HG03354 (cell line): ENCODE data around the gene FN1.

Experiments used
- ATAC-seq: cut with Tn5 transposase; IDR thresholded peaks from one replicate; pipeline ENCODE4 v1.9.1; 2021; ENCODE audit warnings: mild to moderate bottlenecking; ENCODE audit not compliant: unreplicated experiment, poor library complexity, severe bottlenecking

The FN1 gene

GRCh38 chr2:215358891-215359575 lies 76.8 kb downstream of the FN1 start:
- no peak for ATAC-seq

- no peak for ATAC-seq
These were observed 77.5 kb downstream of the FN1 start for GRCh38 chr2:215358312-215358845.

GRCh38 chr2:215357660-215358059 lies 78.2 kb downstream of the FN1 start:
- ATAC-seq: no peak

GRCh38 chr2:215356948-215357461 lies 78.9 kb downstream of the FN1 start:
- no peak for ATAC-seq

- ATAC-seq: no peak
These were observed 79.4 kb downstream of the FN1 start for GRCh38 chr2:215356334-215356947.

GRCh38 chr2:215355801-215356200 lies 80.1 kb downstream of the FN1 start:
- ATAC-seq: no peak

GRCh38 chr2:215354771-215355695 lies 80.8 kb downstream of the FN1 start:
- no peak for ATAC-seq

GRCh38 chr2:215352602-215353001 lies 83.3 kb downstream of the FN1 start:
- ATAC-seq: no peak

- ATAC-seq: no peak
These were observed 88.0 kb downstream of the FN1 start for GRCh38 chr2:215347878-215348277.

- no peak for ATAC-seq
These were observed 96.8 kb downstream of the FN1 start for GRCh38 chr2:215338883-215339679.

GRCh38 chr2:215332872-215333595 lies 102.8 kb downstream of the FN1 start:
- ATAC-seq: peak; percentile 81

- ATAC-seq: no peak
These were observed 107.8 kb downstream of the FN1 start for GRCh38 chr2:215328066-215328465.

GRCh38 chr2:215324811-215325210 lies 111.1 kb downstream of the FN1 start:
- no peak for ATAC-seq

- no peak for ATAC-seq
These were observed 115.2 kb downstream of the FN1 start for GRCh38 chr2:215320679-215321078.

- ATAC-seq: no peak
These were observed 115.8 kb downstream of the FN1 start for GRCh38 chr2:215320102-215320501.

GRCh38 chr2:215319500-215319899 lies 116.4 kb downstream of the FN1 start:
- ATAC-seq: no peak

GRCh38 chr2:215316336-215316735 lies 119.5 kb downstream of the FN1 start:
- no peak for ATAC-seq

GRCh38 chr2:215315301-215315700 lies 120.6 kb downstream of the FN1 start:
- ATAC-seq: no peak

- ATAC-seq: no peak
These were observed 121.0 kb downstream of the FN1 start for GRCh38 chr2:215314896-215315295.
